HG02973 (cell line): ENCODE data around the gene OR8B12.
"Not testable (repeated sequence)": the region's sequence is repeated elsewhere in the genome, so short reads cannot be mapped to it uniquely, and the experiment has no call there.

ENCODE experiments used
- ATAC-seq: cut with Tn5 transposase; IDR thresholded peaks from one replicate; pipeline ENCODE4 v1.9.1; 2021; ENCODE audit warnings: moderate library complexity; ENCODE audit not compliant: unreplicated experiment

The OR8B12 gene

DNA sequence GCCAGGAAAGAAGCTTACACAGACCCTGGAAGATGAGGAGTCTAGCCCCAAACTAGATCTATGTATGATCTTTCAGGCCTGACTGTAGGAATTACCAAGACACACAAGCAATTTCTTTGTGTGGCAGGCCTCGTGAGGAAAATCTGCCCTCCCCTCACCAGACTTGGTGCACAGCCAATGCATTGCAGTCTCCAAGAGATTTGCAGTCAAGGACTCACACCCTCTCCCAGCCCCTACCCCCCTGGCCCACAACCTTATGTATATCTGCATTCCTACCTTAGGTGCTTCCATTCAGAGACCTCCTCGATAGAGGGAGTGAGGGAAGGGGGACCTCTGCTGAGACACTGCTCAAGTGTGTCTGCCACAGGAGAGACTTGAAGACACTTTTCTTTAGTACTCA is 9.8 kb downstream of the OR8B12 start:
- no peak for ATAC-seq

DNA sequence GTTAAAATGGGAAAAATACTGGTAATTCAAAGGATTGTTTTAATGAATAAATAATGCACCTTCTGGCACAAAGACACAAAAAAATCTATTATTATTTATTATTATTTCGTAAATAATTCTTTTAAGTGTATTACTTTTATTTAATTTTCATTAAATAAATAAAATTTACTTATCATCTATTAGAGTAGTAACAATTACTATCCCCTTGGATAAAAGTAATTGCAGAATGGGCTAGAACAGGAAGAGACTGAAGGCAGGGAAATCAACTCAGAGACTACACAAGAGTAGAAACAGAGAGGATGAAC is 23.0 kb downstream of the OR8B12 start:
- no peak for ATAC-seq

DNA sequence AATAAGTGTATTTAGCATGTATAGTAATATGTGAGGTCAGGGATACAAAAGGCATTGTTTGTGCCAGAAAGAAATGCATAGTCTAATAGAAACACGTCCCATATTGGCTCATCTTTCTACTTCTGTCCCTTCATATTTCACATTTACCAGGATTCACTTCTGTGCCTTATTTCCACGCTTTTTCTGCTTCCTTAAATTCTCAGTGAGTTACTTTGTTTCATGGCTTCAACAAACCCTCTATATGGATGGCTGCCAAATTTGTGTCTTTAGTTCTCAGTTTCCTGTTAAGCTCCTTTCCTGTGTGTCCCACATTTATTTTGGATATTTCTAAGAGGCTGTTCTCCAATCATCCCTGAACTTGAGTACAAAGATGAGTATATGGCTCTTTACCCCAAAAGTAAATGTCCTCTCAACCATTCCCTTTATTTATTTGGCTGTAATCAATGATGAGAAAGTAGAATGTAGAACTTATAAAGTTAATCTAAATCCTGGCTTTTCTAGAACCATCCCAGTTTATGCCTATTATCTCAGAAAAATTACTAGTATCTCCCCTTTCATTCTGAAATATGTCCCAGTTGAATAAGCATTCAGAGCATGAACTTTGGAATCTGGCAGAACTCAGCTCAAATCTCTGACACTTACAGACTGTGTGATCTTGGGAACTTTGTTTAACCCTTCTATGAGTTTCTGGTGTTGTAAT is 23.5 kb downstream of the OR8B12 start:
- ATAC-seq: no peak

DNA sequence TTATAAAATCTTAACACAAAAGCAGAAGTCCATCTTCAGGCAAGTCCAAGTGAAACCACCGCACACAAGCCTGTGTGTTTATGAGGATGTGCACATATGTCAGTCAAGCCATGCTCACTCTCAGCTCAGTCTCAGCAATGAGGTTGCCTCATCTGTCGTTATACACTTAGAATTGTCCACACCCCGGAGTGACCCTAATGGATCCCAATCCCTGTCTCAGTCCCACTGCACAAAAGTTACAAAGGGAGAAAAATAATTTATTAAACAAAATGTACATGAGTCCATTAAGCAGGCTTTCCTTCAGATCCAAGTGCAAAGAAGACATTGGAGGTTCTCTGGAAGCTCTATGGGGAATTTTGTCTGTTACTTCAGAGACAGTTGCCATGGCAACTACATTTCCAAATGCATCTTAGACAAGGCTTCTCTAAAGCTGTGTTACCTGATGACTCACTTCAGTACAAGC is 24.4 kb downstream of the OR8B12 start:
- no peak for ATAC-seq

DNA sequence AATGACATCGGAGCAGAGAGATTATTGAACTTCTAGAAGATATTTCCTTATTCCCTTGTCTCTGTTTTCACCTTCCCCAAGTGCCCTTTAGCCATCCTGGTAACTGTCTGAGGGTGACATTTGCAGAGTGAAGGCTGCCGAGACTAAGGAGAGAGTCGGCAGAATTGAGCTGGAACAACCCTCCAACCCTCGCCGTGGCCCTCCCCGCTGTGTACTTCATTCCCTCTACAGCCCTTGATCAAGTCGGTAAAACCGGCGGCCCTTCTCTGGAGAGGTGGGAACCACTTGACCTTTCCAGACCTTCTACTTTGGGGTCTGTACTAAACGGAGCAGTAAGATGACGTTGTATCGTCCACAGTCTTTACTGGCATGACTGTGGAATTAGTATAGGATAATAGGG is 26.1 kb downstream of the OR8B12 start:
- no peak for ATAC-seq

DNA sequence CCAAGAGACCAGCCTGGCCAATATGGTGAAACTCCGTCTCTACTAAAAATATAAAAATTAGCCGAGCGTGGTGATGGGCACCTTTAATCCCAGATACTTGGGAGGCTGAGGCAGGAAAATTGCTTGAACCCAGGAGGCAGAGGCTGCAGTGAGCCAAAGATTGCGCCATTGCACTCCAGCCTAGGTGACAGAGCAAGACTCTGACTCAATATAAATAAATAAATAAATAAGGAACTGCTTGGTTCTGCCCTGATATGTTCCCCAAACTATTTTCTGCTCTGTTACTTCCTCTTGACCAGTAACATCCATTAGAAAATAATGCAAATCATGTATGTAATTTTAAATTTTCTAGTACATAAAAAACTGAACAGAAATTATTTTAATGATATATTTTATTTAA is 28.8 kb downstream of the OR8B12 start:
- ATAC-seq: not testable (repeated sequence)

DNA sequence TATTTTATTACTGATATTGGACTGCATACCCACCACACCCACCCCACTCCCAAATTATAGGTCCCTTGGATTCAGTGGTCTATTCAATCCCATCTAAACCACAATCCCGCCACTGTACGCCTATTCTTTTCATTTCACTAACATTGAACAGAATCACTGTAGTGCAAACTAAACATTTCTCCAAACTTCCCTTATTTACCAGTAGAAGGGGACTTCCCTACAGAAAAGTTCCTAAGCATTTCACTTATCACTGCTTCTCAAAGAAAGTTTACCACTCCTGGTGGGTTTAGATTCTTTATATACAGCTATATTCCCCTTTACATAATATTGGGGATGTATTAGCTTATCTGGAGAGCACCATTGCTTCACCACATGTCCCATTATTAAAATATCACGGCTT is 29.3 kb downstream of the OR8B12 start:
- no peak for ATAC-seq

DNA sequence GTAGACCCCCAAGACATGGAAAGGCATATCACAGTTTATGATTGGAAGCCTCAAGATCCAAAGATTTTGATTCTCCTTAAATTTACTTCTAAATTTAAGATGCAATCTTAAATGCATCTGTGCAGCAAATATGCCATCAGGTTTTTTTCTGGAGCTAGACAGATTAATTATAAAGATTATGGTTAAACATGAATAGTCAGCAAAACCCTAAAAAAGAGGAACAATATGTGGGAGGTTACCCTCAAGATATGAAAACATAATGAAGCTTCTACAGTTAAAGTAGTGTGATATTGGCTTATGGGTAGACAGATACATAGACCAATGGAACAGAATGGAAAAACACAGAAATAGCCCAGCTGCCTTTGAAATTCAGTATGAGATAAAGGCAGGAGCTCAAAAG is 31.7 kb downstream of the OR8B12 start:
- no peak for ATAC-seq

DNA sequence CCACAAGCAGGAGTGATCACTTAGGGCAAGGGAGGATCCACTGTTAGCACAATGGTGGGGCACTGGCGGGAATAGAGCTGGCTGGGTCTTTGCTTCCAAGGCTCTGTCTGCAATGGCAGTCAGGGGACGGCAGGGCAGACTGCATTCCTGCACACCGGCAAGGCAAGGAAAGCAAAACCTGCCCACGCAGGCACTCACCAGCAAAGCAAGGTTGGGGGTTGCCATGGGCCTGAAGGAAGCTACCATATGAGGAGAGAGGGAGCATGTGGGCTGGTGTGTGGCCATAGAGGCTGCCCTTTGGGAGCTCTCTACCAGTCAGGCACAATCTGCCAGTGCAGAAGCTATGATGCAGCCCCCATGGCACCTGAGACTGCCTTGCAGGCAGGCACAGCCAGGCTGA is 33.2 kb downstream of the OR8B12 start:
- no peak for ATAC-seq

DNA sequence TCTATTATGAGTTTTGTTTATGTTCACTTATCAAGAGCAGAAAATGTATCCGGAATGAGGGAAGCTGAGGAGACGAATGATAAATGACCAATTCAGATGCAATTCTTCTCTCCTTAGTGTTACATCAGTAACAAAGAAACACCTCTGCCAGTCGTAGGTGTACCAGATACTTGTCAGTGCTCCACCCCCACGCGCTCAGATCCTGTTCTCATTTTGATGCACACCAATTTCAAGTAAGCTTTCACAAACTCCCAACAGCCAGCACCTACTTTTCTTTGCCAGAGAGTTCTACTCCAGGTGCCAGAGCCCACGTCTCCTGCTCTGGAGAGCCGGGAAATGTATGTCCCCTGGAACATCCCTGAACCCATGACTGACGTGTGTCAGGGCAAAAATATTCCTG is 43.7 kb downstream of the OR8B12 start:
- ATAC-seq: no peak

DNA sequence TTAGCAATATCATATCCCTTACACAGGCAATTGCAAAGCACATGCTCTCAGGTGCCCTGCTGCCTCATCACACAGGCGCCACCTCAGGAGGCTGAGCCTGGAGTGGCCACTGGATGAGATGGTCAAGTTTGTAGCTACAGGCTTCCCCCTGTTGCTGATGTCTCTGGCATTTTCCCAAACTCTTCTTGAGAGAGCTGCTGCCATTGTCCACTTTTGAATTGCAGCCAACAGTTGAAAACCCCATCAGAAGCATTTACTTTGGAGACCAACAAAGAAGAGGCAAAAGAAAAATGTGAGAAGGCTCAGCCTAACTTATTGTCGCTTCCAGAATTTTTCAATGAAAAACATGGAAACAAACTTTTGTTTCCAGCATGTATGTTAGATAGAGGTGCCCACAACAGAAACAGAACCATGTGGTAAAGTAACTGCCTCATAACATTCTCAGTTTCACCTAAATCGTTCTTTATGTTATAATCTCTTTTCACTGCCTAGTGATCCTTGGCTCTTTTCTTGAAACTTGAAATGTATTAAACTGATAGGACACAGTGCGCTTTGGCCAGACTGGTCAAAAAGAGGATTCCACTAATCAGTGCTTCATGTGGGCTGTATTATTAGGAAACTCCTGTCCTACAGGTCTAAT is 50.3 kb downstream of the OR8B12 start:
- no peak for ATAC-seq
